ENCODE measurements around the gene PRSS48.

Gene PRSS48

DNA sequence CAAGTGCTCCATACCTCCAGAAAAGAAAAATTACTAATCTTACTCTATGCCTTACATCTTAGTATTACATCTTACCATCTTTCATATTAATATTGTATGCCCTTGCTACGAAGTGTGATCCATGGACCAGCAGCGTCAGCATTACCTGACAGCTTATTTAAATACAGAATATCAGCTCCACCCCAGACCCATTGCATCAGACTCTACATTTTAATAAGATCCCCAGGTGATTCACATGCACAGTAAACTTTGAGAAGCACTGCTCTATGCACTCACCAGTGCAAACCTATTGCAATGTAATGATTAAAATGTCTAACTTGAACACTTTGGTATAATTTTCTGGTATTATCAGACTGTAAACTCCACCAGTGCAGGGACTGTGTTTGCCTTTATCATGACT is 62.5 kb downstream of the PRSS48 start:
- H3K4me3 ChIP-seq (ENCODE audit: low read depth, low read length): no peak overlapping the region
- TF ChIP-seq, protein P1, sequence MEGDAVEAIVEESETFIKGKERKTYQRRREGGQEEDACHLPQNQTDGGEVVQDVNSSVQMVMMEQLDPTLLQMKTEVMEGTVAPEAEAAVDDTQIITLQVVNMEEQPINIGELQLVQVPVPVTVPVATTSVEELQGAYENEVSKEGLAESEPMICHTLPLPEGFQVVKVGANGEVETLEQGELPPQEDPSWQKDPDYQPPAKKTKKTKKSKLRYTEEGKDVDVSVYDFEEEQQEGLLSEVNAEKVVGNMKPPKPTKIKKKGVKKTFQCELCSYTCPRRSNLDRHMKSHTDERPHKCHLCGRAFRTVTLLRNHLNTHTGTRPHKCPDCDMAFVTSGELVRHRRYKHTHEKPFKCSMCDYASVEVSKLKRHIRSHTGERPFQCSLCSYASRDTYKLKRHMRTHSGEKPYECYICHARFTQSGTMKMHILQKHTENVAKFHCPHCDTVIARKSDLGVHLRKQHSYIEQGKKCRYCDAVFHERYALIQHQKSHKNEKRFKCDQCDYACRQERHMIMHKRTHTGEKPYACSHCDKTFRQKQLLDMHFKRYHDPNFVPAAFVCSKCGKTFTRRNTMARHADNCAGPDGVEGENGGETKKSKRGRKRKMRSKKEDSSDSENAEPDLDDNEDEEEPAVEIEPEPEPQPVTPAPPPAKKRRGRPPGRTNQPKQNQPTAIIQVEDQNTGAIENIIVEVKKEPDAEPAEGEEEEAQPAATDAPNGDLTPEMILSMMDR (IDR thresholded peaks at IDR 0.05; ENCODE audit: insufficient read depth, low read depth, low read length, missing control alignments): no peak
- DNase-seq (ENCODE audit: low read depth): no peak

DNA sequence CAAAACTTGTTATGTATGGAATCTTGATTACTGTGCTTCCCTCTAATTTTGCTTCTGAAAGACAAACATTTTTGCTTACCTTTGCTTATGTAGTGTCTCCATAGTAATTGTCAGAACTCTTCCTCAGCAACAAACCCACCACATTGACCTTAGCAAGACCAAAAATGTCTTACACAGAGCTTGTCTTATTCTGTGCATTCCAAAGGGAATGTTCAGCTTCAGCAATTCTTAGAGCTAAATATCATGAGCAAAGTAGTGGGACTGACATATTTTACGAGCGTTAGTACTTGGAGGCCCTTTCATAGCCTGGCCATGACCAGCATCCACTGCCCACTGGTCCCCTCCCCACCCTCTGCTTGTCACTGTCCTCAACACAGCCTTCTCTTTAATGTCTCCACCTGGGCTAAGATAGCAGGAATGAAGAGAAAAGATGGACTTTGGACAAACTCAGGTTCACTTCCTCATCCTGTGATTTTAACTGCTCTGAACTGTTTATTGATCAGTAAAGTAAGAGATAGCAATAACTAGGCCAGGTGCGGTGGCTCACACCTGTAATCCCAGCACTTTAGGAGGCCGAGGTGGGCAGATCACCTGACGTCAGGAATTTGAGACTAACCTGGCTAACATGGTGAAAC is 63.9 kb downstream of the PRSS48 start:
- no peak for DNase-seq (ENCODE audit: low read depth)
- TF ChIP-seq, protein P1 (IDR thresholded peaks at IDR 0.05; ENCODE audit: insufficient read depth, low read depth, low read length, missing control alignments): no peak
- no peak overlapping the region for H3K4me3 ChIP-seq (ENCODE audit: low read depth, low read length)

Data from GM12865 (cell line).